GM12878 (cell line): ENCODE data around the gene RANBP1. TPM values are rescaled to one million over a fixed set of nuclear protein-coding genes. Genes with fewer than 3 reads are reported as not detected.

Experiments used
- ATAC-seq: fragments of 200-7000 bp; cut with Tn5 transposase; 3 replicates; pipeline ENCODE4 v1.9.1; 2020; ENCODE audit warnings: mild to moderate bottlenecking, moderate library complexity
- BruUV-seq: library from RNA; stranded (reverse); fragments of 400-500 nt; replicated peaks from 2 replicates; lab custom pipeline; 2021; lab: Mats Ljungman, UMichigan
- CTCF ChIA-PET: fragments of 300-600 bp; sonication (Branson Sonifier 250); formaldehyde crosslinking; extraction: SDS; loops from one replicate; lab custom pipeline; 2021; ENCODE audit warnings: inconsistent platforms; lab: Yijun Ruan, JAX
- POLR2A ChIA-PET: fragments of 350-600 bp; formaldehyde crosslinking; extraction: SDS; loops from one replicate; lab custom pipeline; 2021; ENCODE audit warnings: inconsistent platforms; lab: Charles Lee
- RAD21 ChIA-PET: fragments of 300-600 bp; sonication (Branson Sonifier 250); formaldehyde crosslinking; loops from one replicate; lab custom pipeline; 2023; ENCODE audit warnings: antibody characterized with exemption; ENCODE audit not compliant: unreplicated experiment; lab: Charles Lee
- SMC1A ChIA-PET: fragments of 300-600 bp; sonication (Branson Sonifier 250); formaldehyde crosslinking; loops from one replicate; lab custom pipeline; 2023; ENCODE audit not compliant: unreplicated experiment, uncharacterized antibody; lab: Charles Lee
- DNase-seq: peaks from one replicate; pipeline ENCODE4 v3.0.0-alpha.2; 2011; ENCODE audit warnings: low read depth, low spot score
- FAIRE-seq: peaks from 3 replicates; lab custom pipeline; 2011; peaks lifted over from hg19 to GRCh38; lab: Jason Lieb, UNC
- H2AFZ ChIP-seq: 2 replicates; pipeline ENCODE4 v1.6.0; 2011; ENCODE audit warnings: low read depth, low read length, control low read depth; ENCODE audit not compliant: control insufficient read depth
- H3K27ac ChIP-seq: 2 replicates; pipeline ENCODE4 v1.5.1; 2011; ENCODE audit warnings: control low read depth; ENCODE audit not compliant: control insufficient read depth, insufficient read depth
- H3K27me3 ChIP-seq, 2 experiments: replicated peaks in 1 of 2; 2 replicates each; pipeline versions ENCODE4 v1.6.0 to v1.6.1; 2011; ENCODE audit warnings: low read length in 1 of 2; ENCODE audit not compliant: control insufficient read depth in 2 of 2, insufficient read depth in 2 of 2
- H3K36me3 ChIP-seq, 2 experiments: 2 replicates each; pipeline ENCODE4 v1.5.1; 2011; ENCODE audit warnings: low read length in 1 of 2; ENCODE audit not compliant: control insufficient read depth in 2 of 2, insufficient read depth in 2 of 2
- H3K4me1 ChIP-seq: 2 replicates; pipeline ENCODE4 v1.6.1; 2011; ENCODE audit warnings: mild to moderate bottlenecking, low read length, moderate library complexity, mixed read lengths; ENCODE audit not compliant: control insufficient read depth, insufficient read depth
- H3K4me2 ChIP-seq: 2 replicates; pipeline ENCODE4 v1.6.0; 2011; ENCODE audit warnings: control low read depth; ENCODE audit not compliant: control insufficient read depth, insufficient read depth
- H3K4me3 ChIP-seq: fragments of 200-600 bp; sonication (generic); 2 replicates; pipeline ENCODE4 v1.5.1; 2016
- H3K79me2 ChIP-seq: 2 replicates; pipeline ENCODE4 v1.6.0; 2011; ENCODE audit warnings: low read length; ENCODE audit not compliant: control insufficient read depth, insufficient read depth
- H3K9ac ChIP-seq: 2 replicates; pipeline ENCODE4 v1.8.0; 2011; ENCODE audit warnings: low read length, control low read depth, mixed read lengths; ENCODE audit not compliant: control insufficient read depth, insufficient read depth
- H3K9me3 ChIP-seq: replicated peaks from 3 replicates; pipeline ENCODE4 v1.5.1; 2011; ENCODE audit warnings: mild to moderate bottlenecking, low read length; ENCODE audit not compliant: control insufficient read depth, insufficient read depth
- H4K20me1 ChIP-seq: 2 replicates; pipeline ENCODE4 v1.6.0; 2011; ENCODE audit not compliant: control insufficient read depth, insufficient read depth
- BACH1 ChIP-seq: fragments of 450-650 bp; IDR thresholded peaks from 2 replicates; pipeline ENCODE4 v1.6.1; 2017; ENCODE audit warnings: mild to moderate bottlenecking, borderline replicate concordance
- CHD1 ChIP-seq: IDR thresholded peaks from 2 replicates; pipeline ENCODE4 v1.6.1; 2012; ENCODE audit warnings: low read depth, low read length, improper control_type of control experiment
- CREM ChIP-seq: IDR thresholded peaks from 2 replicates; pipeline ENCODE4 v1.6.1; 2014; ENCODE audit warnings: antibody characterized with exemption, low read depth
- CTCF ChIP-seq, 3 experiments: IDR thresholded peaks in 2 of 3; conservative IDR thresholded peaks in 1 of 3; 2 replicates each; pipeline ENCODE4 v1.5.1; 2011; ENCODE audit warnings: low read depth in 3 of 3, low read length in 3 of 3, mild to moderate bottlenecking in 3 of 3, control low read depth in 2 of 3, moderate library complexity in 2 of 3, inconsistent platforms in 1 of 3, mixed read lengths in 1 of 3; ENCODE audit not compliant: control insufficient read depth in 2 of 3, insufficient read depth in 1 of 3; ENCODE audit errors: extremely low read depth in 1 of 3
- ETV6 ChIP-seq, 2 experiments: fragments of 450-650 bp in 1 of 2; IDR thresholded peaks in 1 of 2; conservative IDR thresholded peaks in 1 of 2; 2 replicates each; pipeline ENCODE4 v1.6.1; 2014; ENCODE audit warnings: antibody characterized with exemption in 1 of 2, borderline replicate concordance in 1 of 2, low read depth in 1 of 2, mild to moderate bottlenecking in 1 of 2, moderate library complexity in 1 of 2
- HDGF ChIP-seq: fragments of 450-650 bp; IDR thresholded peaks from 2 replicates; pipeline ENCODE4 v1.6.1; 2016; ENCODE audit warnings: antibody characterized with exemption
- NFYB ChIP-seq: IDR thresholded peaks from 2 replicates; pipeline ENCODE4 v1.6.1; 2011; ENCODE audit warnings: low read depth, mild to moderate bottlenecking, low read length, improper control_type of control experiment, moderate library complexity; ENCODE audit not compliant: insufficient read depth
- NR2F1 ChIP-seq: fragments of 450-650 bp; conservative IDR thresholded peaks from 2 replicates; pipeline ENCODE4 v1.6.1; 2017; ENCODE audit warnings: mild to moderate bottlenecking
- PML ChIP-seq: IDR thresholded peaks from 2 replicates; pipeline ENCODE4 v1.6.1; 2012; ENCODE audit warnings: low read length, inconsistent platforms
- POLR2A ChIP-seq: IDR thresholded peaks from 2 replicates; pipeline ENCODE4 v1.6.1; 2011; ENCODE audit warnings: low read depth, mild to moderate bottlenecking, low read length
- SMAD5 ChIP-seq: IDR thresholded peaks from 2 replicates; pipeline ENCODE4 v1.6.1; 2016; ENCODE audit warnings: antibody characterized with exemption, low read depth
- ZNF217 ChIP-seq: fragments of 450-650 bp; IDR thresholded peaks from 2 replicates; pipeline ENCODE4 v1.6.1; 2017; ENCODE audit warnings: antibody characterized with exemption, mild to moderate bottlenecking
- WGBS: methylation state at CpG from one replicate; pipeline ENCODE4 v1.1.6; 2016; ENCODE audit warnings: low lambda C conversion rate; ENCODE audit not compliant: insufficient replicate concordance, insufficient coverage; ENCODE audit errors: missing lambda C conversion rate; 5-methylcytosine and 5-hydroxymethylcytosine counted together
- in situ Hi-C: fragments of 300-500 bp; cut with MboI; formaldehyde crosslinking; loops from 9 replicates; pipeline ENCODE4 v1.14.3; 2018; ENCODE audit warnings: mixed read lengths
- intact Hi-C: fragments of 100-400 bp; cut with micrococcal nuclease; formaldehyde crosslinking; loops from one replicate; pipeline ENCODE4 v1.14.2; 2022; ENCODE audit not compliant: unreplicated experiment
- polyA plus RNA-seq, 11 experiments: library from polyadenylated mRNA; depleted of rRNA in 4 of 11; unstranded in 6 of 11; stranded (reverse) in 5 of 11; fragments of >200 nt; fragmentation: Nextera tagmentation in 4 of 11; fragmentation: Illumina TruSeq in 1 of 11; extraction: Ambion mirVana in 4 of 11; extraction: Trizol in 1 of 11; gene quantifications; 1 replicate in 1 of 11; 2 replicates in 10 of 11; pipeline versions ENCODE4 v1.2.1 to v1.2.3, GENCODE V29; 2011 to 2016; ENCODE audit warnings: inconsistent platforms in 2 of 11, missing spikeins in 2 of 11, low read depth in 1 of 11
- total RNA-seq, 4 experiments: library from RNA; depleted of rRNA in 3 of 4; stranded (reverse); fragments of >200 nt in 3 of 4; fragmentation: Illumina TruSeq in 1 of 4; extraction: Trizol in 1 of 4; gene quantifications; 2 replicates each; pipeline versions ENCODE4 v1.2.1 to v1.2.3, GENCODE V29; 2013 to 2021
- TF ChIP-seq, protein P1 (sequence below): fragments of 450-650 bp; IDR thresholded peaks from 2 replicates; pipeline ENCODE4 v1.6.1; 2017; ENCODE audit warnings: mild to moderate bottlenecking

Gene RANBP1
- total and polyA plus RNA-seq, 10 of the 15 experiments (the other 5 are each of a cell fraction or from before 2014, with no cell fraction given), result 55.3 to 808 (median 394) TPM

DNA sequence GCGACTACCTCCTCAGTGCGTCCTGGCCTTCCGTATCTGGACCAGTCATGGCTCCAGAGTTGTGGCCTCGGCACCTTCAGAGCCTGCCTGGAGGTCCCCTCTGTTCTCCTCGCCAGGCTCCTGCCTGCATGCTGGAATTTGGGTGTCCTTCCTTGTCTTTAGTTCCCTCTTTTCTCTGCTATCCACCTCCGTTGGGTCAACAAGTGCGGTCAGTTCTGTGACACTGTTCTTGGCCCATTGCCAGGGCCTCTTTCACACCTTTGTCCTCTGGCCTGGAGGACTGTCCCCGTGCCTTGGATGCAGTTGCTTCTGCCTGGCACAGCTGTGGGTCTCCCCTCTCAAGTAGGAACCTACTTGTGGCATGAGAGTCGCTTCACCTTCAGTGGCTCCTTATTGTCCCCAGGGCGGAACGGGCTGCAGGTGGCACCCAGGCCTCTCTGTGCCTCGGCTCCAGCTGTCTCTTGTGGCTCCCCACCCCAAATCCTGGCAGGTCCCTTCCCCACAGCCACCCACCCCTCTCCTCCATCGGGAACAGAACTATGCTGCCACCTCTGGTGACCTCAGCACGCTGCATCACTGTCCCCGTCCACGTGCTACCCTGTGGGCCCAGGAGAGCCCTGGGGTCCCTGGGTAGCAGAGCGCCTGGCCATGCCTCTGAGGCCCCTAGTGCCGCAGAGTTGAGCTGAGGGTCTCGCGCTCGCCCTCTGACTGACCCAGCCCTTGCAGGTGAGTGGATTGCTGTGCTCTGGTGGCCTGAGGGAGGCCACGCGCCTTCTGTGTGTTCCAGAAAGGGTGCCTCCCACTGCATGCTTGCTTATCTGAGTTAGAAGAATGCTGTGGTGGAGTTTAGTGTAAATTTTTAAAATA lies 31.1 kb upstream of the RANBP1 start:
- ChIA-PET SMC1A (no interaction called here), RAD21 (no interaction called here), CTCF (no interaction called here), POLR2A (no interaction called here)
- no peak for FAIRE-seq
- peaks cover 17 to 23% of the 10 kb centered on the region in 2 experiments for H3K36me3 ChIP-seq
- intact Hi-C loops (no loop called here), in situ Hi-C loops (no loop called here)
- H2AFZ ChIP-seq, result no peak overlapping the region
- no peak overlapping the region for H3K9ac ChIP-seq
- peaks cover 8% of the 10 kb centered on the region for H3K4me1 ChIP-seq
- 85% methylated on average over 23 of the region's 23 CpGs for WGBS
- no TSS peak for BruUV-seq
- no peak for DNase-seq
- peak overlapping the region; percentile 30; the same call in 1 of the 2 replicates for H3K4me3 ChIP-seq
- no peak overlapping the region for H3K27ac ChIP-seq
- ATAC-seq, result peak; percentile 50
- H3K79me2 ChIP-seq, result peaks cover 54% of the 10 kb centered on the region
- no peaks in the 10 kb centered on the region for H3K9me3 ChIP-seq
- H4K20me1 ChIP-seq, result no peaks in the 10 kb centered on the region
- no peaks in the 10 kb centered on the region for H3K27me3 ChIP-seq
- H3K4me2 ChIP-seq, result peak overlapping the region; percentile 2; the same call in 1 of the 2 replicates
- TF ChIP-seq CHD1 (no peak), BACH1 (no peak), CTCF (IDR thresholded peaks at IDR 0.05 in 2 of 3, conservative IDR thresholded peaks at IDR 0.05 in 1 of 3; ENCODE audit: control insufficient read depth in 2 of 3, extremely low read depth in 1 of 3, insufficient read depth in 1 of 3, low read depth in 3 of 3, low read length in 3 of 3) (peak; percentile 32 to 65 (median 34); a peak in 5 of 6 replicates), NFYB (no peak), CREM (no peak), SMAD5 (no peak), ZNF217 (no peak), PML (no peak), HDGF (peak; percentile 44; the same call in 1 of the 2 replicates), NR2F1 (0 out of 2 replicates have a peak, but pooled peaks have one; percentile 41), ETV6 (conservative IDR thresholded peaks at IDR 0.05 in 1 of 2, IDR thresholded peaks at IDR 0.05 in 1 of 2; ENCODE audit: borderline replicate concordance in 1 of 2, low read depth in 1 of 2) (no peak), POLR2A (0 out of 2 replicates have a peak, but pooled peaks have one; percentile 17)
- TF ChIP-seq, protein P1, sequence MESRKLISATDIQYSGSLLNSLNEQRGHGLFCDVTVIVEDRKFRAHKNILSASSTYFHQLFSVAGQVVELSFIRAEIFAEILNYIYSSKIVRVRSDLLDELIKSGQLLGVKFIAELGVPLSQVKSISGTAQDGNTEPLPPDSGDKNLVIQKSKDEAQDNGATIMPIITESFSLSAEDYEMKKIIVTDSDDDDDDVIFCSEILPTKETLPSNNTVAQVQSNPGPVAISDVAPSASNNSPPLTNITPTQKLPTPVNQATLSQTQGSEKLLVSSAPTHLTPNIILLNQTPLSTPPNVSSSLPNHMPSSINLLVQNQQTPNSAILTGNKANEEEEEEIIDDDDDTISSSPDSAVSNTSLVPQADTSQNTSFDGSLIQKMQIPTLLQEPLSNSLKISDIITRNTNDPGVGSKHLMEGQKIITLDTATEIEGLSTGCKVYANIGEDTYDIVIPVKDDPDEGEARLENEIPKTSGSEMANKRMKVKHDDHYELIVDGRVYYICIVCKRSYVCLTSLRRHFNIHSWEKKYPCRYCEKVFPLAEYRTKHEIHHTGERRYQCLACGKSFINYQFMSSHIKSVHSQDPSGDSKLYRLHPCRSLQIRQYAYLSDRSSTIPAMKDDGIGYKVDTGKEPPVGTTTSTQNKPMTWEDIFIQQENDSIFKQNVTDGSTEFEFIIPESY, result peak; percentile 32; the same call in 1 of the 2 replicates
